Panc1 (cell line): ENCODE results near the gene TMEM266. TPM values are rescaled to one million over a fixed set of nuclear protein-coding genes. Genes with fewer than 3 reads are reported as not detected.

Experiments
- ATAC-seq: fragments of 200-7000 bp; cut with Tn5 transposase; 2 replicates; pipeline ENCODE4 v1.9.1; 2020; ENCODE audit warnings: mild to moderate bottlenecking, moderate library complexity
- BruUV-seq: library from RNA; stranded (reverse); fragments of 400-500 nt; replicated peaks from 2 replicates; lab custom pipeline; 2021; lab: Mats Ljungman, UMichigan
- CTCF ChIA-PET: fragments of 300-600 bp; sonication (Branson Sonifier 250); formaldehyde crosslinking; loops from one replicate; lab custom pipeline; 2022; ENCODE audit warnings: antibody characterized with exemption; lab: Charles Lee
- POLR2A ChIA-PET: fragments of 300-600 bp; sonication (Branson Sonifier 250); formaldehyde crosslinking; loops from one replicate; lab custom pipeline; 2022; ENCODE audit warnings: antibody characterized with exemption; lab: Charles Lee
- DNase-seq: peaks from one replicate; pipeline ENCODE4 v3.0.0-alpha.2; 2010; ENCODE audit warnings: low read depth, low spot score
- H3K27ac ChIP-seq: 2 replicates; pipeline ENCODE4 v1.5.1; 2011; ENCODE audit warnings: mild to moderate bottlenecking, low read length, inconsistent platforms
- H3K27me3 ChIP-seq: fragments of 200-500 bp; sonication (Bioruptor generic); 2 replicates; pipeline ENCODE4 v1.6.0; 2014; ENCODE audit warnings: low read length, inconsistent platforms; ENCODE audit not compliant: control insufficient read depth, insufficient read depth
- H3K36me3 ChIP-seq: fragments of 200-500 bp; sonication (Bioruptor generic); 2 replicates; pipeline ENCODE4 v1.5.1; 2014; ENCODE audit warnings: inconsistent platforms, mild to moderate bottlenecking, low read length, moderate library complexity; ENCODE audit not compliant: control insufficient read depth, insufficient read depth
- H3K4me1 ChIP-seq: 2 replicates; pipeline ENCODE4 v1.5.1; 2011; ENCODE audit warnings: inconsistent platforms, mild to moderate bottlenecking, low read length, moderate library complexity; ENCODE audit not compliant: control insufficient read depth, insufficient read depth
- H3K4me3 ChIP-seq, 2 experiments: 2 replicates each; pipeline ENCODE4 v1.5.1; 2011 to 2012; ENCODE audit warnings: low read depth in 2 of 2, low read length in 2 of 2, mild to moderate bottlenecking in 2 of 2, inconsistent platforms in 1 of 2, moderate library complexity in 1 of 2
- H3K9me3 ChIP-seq: fragments of 200-500 bp; sonication (Bioruptor generic); 2 replicates; pipeline ENCODE4 v1.5.1; 2014; ENCODE audit warnings: low read depth, mild to moderate bottlenecking, inconsistent platforms, low read length, moderate library complexity; ENCODE audit not compliant: control insufficient read depth, insufficient read depth
- CTCF ChIP-seq: fragments of 450-650 bp; IDR thresholded peaks from 2 replicates; pipeline ENCODE4 v1.5.1; 2017; ENCODE audit warnings: mild to moderate bottlenecking
- POLR2AphosphoS5 ChIP-seq: IDR thresholded peaks from 2 replicates; pipeline ENCODE4 v1.6.1; 2012; ENCODE audit warnings: mild to moderate bottlenecking, low read depth, low read length, moderate library complexity
- REST ChIP-seq, 2 experiments: IDR thresholded peaks; 2 replicates each; pipeline ENCODE4 v1.6.1; 2011 to 2012; ENCODE audit warnings: low read depth in 2 of 2, control low read depth in 1 of 2, low read length in 1 of 2, mild to moderate bottlenecking in 1 of 2, moderate library complexity in 1 of 2; ENCODE audit not compliant: insufficient read depth in 1 of 2
- SIN3A ChIP-seq: IDR thresholded peaks from 2 replicates; pipeline ENCODE4 v1.6.1; 2012; ENCODE audit warnings: low read depth, mild to moderate bottlenecking, low read length, moderate library complexity, borderline replicate concordance; ENCODE audit not compliant: insufficient read depth
- TCF7L2 ChIP-seq: IDR thresholded peaks from 2 replicates; pipeline ENCODE4 v1.6.1; 2011; ENCODE audit warnings: mild to moderate bottlenecking, low read depth, low read length, inconsistent platforms
- in situ Hi-C: cut with HindIII; loops from 2 replicates; pipeline ENCODE4 v1.10.0; 2016; ENCODE audit warnings: low sequenced_read_pairs, low pct_unique_long_range_greater_than_20kb
- intact Hi-C: fragments of 100-400 bp; cut with micrococcal nuclease; formaldehyde crosslinking; loops from one replicate; pipeline ENCODE4 v1.10.0; 2022; ENCODE audit not compliant: unreplicated experiment
- total RNA-seq: library from RNA; stranded (reverse); gene quantifications from one replicate; pipeline ENCODE4 v1.2.1, GENCODE V29; 2021; ENCODE audit not compliant: unreplicated experiment

Gene TMEM266
- total RNA-seq, 1 experiment from 2014 or later = 0.21 TPM

- H3K36me3 ChIP-seq = no peaks in the 10 kb centered on the region
- H3K27ac ChIP-seq = no peak overlapping the region
- no peak overlapping the region for H3K4me3 ChIP-seq
- intact Hi-C loops = no loop called here
- H3K27me3 ChIP-seq = 0 out of 2 replicates have a peak, but pooled peaks cover 3% of the 10 kb centered on the region
- no peaks in the 10 kb centered on the region for H3K9me3 ChIP-seq
- TF ChIP-seq TCF7L2 = no peak
- TF ChIP-seq SIN3A = no peak
- no peak for TF ChIP-seq POLR2AphosphoS5
- no peak for TF ChIP-seq REST (IDR thresholded peaks at IDR 0.05; ENCODE audit: insufficient read depth in 1 of 2, low read depth in 2 of 2, low read length in 1 of 2)
- TF ChIP-seq CTCF = no peak
- ATAC-seq (no peak), DNase-seq (no peak)
- POLR2A ChIA-PET = no interaction called here
- in situ Hi-C loops = no loop called here
- no TSS peak for BruUV-seq
- CTCF ChIA-PET = interaction anchor here (1.4 to 2.7 kb wide), 5 partner anchors 10 to 328 kb away, joined by 6 to 48 read pairs (median 12); partner anchors contain the start of gene TMEM266
- H3K4me1 ChIP-seq = no peaks in the 10 kb centered on the region
These were observed 78.7 kb downstream of the TMEM266 start for GRCh38 chr15:76138436-76138835.

GRCh38 chr15:76139368-76140073, 79.7 kb downstream of the TMEM266 start:
- in situ Hi-C loops = no loop called here

More at GRCh38 chr15:76139368-76140073, 79.7 kb downstream of the TMEM266 start:
- no TSS peak for BruUV-seq
- Histone ChIP-seq H3K36me3 (no peaks in the 10 kb centered on the region), H3K4me1 (no peaks in the 10 kb centered on the region), H3K4me3 (no peak overlapping the region), H3K27ac (no peak overlapping the region), H3K27me3 (no peaks in the 10 kb centered on the region), H3K9me3 (no peaks in the 10 kb centered on the region)
- TF ChIP-seq SIN3A (no peak), POLR2AphosphoS5 (no peak), CTCF (peak; percentile 95)
- ChIA-PET CTCF (interaction anchor here (0.5 to 2.7 kb wide), 9 partner anchors 9 to 329 kb away, joined by 3 to 48 read pairs (median 11); partner anchors contain the start of gene TMEM266), POLR2A (no interaction called here)
- intact Hi-C loops = loop anchor here (1.0 kb wide), 2 partner anchors 80 to 329 kb away; partner anchors contain the start of gene TMEM266
- ATAC-seq (peak; percentile 93), DNase-seq (peak; percentile 61)
